Measurements from ENCODE around the gene ANKRD27.
"Not testable (repeated sequence)": the region's sequence is repeated elsewhere in the genome, so short reads cannot be mapped to it uniquely, and the experiment has no call there.

The ANKRD27 gene

GRCh38 chr19:32711747-32712146, 36.8 kb upstream of the ANKRD27 start:
- DNase-seq (ENCODE audit: low read depth), result no peak
- no peak overlapping the region for H3K4me3 ChIP-seq (ENCODE audit: low read length)
- TF ChIP-seq CTCF (conservative IDR thresholded peaks at IDR 0.05; ENCODE audit: low read length), result no peak

DNA sequence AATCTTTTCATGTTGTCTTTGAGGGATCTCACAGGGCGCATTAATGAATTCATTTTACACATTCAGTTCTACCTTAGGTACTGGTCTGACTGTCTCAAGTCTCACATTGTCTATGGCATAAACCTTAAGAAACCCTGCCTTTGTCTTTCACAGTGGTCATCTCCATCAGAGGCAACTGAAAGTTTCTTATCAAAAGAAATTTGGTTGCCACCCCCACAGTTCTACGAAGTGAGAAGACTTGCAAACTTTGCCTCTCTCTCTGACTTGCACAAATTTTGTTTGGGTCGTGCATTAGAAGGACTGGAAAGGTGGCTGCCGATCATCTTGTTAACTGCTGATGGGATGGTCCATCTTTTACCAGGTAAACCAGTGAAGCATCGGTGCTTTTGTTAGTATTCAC, 34.1 kb upstream of the ANKRD27 start:
- TF ChIP-seq CTCF (conservative IDR thresholded peaks at IDR 0.05; ENCODE audit: low read length), result no peak

GRCh38 chr19:32708457-32708856, 33.5 kb upstream of the ANKRD27 start:
- DNase-seq (ENCODE audit: low read depth), result no peak
- TF ChIP-seq CTCF (conservative IDR thresholded peaks at IDR 0.05; ENCODE audit: low read length), result no peak

More for the DNA sequence above, 34.1 kb upstream of the ANKRD27 start:
- no peak overlapping the region for H3K4me3 ChIP-seq (ENCODE audit: low read length)
- DNase-seq (ENCODE audit: low read depth), result no peak

DNA sequence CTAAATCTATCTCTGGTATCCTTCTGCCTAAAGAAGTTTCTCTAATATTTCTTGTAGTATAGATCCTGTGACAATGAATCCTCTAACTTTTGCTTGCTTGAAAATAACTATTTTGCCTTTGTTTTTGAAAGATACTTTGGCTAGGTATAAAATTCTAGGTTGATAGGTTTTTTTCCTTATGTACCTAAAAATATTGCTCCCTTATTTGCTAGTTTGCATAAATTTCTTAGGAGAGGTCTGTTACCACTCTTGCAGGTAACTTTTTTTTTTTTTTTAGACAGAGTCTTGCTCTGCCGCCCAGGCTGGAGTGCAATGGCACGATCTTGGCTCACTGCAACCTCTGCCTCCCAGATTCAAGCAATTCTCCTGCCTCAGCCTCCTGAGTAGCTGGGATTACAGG, 29.0 kb upstream of the ANKRD27 start:
- DNase-seq (ENCODE audit: low read depth); H3K4me3 ChIP-seq (ENCODE audit: low read length): not testable (repeated sequence)

More at GRCh38 chr19:32708457-32708856, 33.5 kb upstream of the ANKRD27 start:
- no peak overlapping the region for H3K4me3 ChIP-seq (ENCODE audit: low read length)

- DNase-seq (ENCODE audit: low read depth), result no peak
- no peak for TF ChIP-seq CTCF (conservative IDR thresholded peaks at IDR 0.05; ENCODE audit: low read length)
- H3K4me3 ChIP-seq (ENCODE audit: low read length), result no peak overlapping the region
Observed at GRCh38 chr19:32702010-32702409, 27.0 kb upstream of the ANKRD27 start.

DNA sequence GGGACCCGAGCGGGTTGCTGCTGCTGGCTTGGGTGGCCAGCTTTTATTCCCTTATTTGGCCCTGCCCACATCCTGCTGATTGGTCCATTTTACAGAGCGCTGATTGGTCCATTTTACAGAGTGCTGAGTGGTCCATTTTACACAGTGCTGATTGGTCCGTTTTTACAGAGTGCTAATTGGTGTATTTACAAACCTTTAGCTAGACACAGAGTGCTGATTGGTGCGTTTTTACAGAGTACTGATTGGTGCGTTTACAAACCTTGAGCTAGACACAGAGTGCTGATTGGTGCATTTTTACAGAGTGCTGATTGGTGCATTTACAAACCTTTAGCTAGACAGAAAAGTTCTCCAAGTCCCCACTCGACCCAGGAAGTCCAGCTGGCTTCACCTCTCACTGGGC, 25.1 kb upstream of the ANKRD27 start:
- not testable (repeated sequence) for H3K4me3 ChIP-seq (ENCODE audit: low read length); DNase-seq (ENCODE audit: low read depth)

- not testable (repeated sequence) for H3K4me3 ChIP-seq (ENCODE audit: low read length); DNase-seq (ENCODE audit: low read depth)
Observed at GRCh38 chr19:32696771-32697170, 21.8 kb upstream of the ANKRD27 start.

DNA sequence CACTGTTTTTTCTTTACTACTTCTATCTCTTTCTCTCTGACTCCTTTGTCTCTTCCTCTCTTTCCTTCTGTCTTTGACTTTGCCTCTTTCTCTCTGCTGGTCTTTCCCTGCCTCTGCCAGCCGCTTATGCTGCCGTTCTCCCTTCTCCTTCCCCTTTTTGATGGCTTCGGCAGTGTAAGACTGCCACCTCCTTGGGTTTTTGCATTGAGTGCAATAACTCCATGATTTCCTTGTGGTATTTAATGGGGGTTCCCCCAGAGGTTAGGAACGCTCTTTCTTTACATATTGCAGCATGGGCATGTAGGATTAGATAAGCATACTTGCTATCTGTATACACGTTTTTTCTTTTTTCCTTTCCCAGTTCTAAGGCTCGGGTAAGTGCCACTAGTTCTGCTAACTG, 20.5 kb upstream of the ANKRD27 start:
- not testable (repeated sequence) for H3K4me3 ChIP-seq (ENCODE audit: low read length)

DNA sequence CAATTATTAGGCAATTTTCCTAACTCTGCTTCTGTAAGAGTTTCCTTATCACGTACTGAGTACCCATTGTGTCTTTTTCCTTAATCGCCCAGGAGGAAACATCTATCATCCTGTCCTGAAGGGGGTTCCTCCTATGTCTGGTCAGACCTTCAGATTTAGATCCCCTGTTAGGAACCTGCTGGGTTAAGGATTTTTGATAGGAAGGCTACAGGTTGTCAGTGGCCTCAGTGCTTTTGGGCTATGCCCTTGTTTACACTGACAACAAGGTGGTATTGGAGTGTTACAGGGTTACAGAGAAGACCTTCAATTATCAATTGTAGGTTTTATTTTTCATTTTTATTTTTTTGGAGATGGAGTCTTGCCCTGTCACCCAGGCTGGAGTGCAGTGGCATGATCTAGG, 19.9 kb upstream of the ANKRD27 start:
- not testable (repeated sequence) for DNase-seq (ENCODE audit: low read depth); H3K4me3 ChIP-seq (ENCODE audit: low read length)

More for the DNA sequence above, 20.5 kb upstream of the ANKRD27 start:
- DNase-seq (ENCODE audit: low read depth), result not testable (repeated sequence)

DNA sequence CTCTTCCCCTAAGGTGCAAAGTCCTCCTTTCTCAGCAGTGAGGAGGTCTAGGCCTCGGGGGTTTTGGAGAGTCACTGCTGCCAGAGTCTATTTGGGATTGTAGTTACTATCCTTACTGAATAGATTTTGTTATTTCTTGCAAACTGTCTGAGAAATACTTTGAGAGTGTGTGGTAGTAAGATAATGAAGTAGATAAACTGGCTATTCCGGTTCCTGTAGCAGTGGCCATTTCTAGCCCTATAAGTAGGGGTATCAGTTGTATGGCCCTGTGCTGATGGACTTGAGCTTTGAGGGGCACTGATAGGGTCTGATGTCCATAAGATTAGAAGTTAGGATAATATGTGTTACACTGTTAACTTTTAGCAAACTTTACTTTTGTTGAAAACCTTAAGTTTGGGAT, 19.3 kb upstream of the ANKRD27 start:
- not testable (repeated sequence) for H3K4me3 ChIP-seq (ENCODE audit: low read length); DNase-seq (ENCODE audit: low read depth)

DNA sequence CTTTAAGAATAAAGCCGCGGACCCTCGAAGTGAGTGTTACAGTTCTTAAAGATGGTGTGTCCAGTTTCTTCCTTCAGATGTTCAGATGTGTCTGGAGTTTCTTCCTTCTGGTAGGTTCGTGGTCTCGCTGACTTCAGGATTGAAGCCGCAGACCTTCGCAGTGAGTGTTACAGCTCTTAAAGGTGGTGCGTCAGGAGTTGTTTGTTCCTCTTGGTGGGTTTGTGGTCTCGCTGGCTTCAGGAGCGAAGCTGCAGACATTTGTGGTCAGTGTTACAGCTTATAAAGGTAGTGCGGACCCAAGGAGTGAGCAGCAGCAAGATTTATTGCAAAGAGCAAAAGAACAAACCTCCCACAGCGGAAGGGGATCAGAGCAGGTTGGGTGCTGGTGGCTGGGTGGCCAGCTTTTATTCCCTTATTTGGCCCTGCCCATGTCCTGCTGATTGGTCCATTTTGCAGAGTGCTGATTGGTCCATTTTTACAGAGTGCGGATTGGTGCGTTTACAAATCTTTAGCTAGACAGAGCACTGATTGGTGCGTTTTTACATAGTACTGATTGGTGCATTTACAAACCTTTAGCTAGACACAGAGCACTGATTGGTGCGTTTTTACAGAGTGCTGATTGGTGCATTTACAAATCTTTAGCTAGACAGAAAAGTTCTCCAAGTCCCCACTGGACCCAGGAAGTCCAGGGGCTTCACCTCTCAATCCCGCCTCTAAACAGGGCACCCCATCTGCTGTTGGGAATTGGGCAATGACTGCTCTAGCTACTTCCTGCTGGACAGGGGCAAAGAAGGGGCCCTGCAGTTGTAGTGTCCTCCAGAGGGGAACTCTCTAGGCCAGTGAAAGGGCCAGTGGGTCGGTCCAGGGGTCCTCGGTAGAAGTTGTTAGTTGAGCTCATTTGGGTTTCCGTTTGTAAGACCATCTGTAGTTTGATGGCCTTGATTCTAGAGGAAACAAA, 18.4 kb upstream of the ANKRD27 start:
- H3K4me3 ChIP-seq (ENCODE audit: low read length), result peak overlapping the region; percentile 81
- not testable (repeated sequence) for DNase-seq (ENCODE audit: low read depth)

Measured in AG10803 (cell line).